ENCODE results near the gene CD2. TPM values are rescaled to one million over a fixed set of nuclear protein-coding genes. Genes with fewer than 3 reads are reported as not detected.

Gene CD2
- total RNA-seq, 4 donors from 2014 or later, result 5.0 to 8.7 (median 6.3) TPM; not detected in 1

DNA sequence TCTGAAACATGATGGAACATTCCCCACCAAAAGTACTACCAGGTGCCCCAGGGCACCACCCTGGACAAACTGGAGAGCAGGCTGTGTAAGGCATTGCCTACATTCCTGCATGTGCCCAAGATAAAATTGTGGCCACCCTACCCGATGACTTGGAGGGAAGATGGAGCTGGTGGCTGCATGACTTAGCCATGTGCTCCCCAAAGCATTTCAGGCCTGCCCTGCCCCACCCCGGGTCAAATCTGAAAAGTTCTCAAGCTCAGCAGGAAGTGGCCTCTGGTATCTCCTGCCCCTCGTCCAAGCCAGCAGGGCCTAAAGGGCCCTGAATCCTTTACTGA, 8.5 kb downstream of the CD2 start:
- in situ Hi-C loops (cut with MboI; ENCODE audit: low pct_ligation_motif_present in 1 of 4, low pct_unique_long_range_greater_than_20kb in 1 of 4, low sequenced_read_pairs in 3 of 4), result no loop called here
- H3K36me3 ChIP-seq, result no peaks in the 10 kb centered on the region
- WGBS, 2 donors (ENCODE audit: low coverage in 1 of 2), result 72% methylated on average over 3 of the region's 3 CpGs; no CpG with 5 or more reads in 1 of the 2 donors
- no peaks in the 10 kb centered on the region for H3K9me3 ChIP-seq
- intact Hi-C loops (cut with DNase I; ENCODE audit: low total_unique reads), result no loop called here
- no peak for DNase-seq
- H3K27me3 ChIP-seq, result no peaks in the 10 kb centered on the region
- H3K27ac ChIP-seq, result peak overlapping the region; percentile 37 to 50 (median 42)
- TF ChIP-seq, protein P1, sequence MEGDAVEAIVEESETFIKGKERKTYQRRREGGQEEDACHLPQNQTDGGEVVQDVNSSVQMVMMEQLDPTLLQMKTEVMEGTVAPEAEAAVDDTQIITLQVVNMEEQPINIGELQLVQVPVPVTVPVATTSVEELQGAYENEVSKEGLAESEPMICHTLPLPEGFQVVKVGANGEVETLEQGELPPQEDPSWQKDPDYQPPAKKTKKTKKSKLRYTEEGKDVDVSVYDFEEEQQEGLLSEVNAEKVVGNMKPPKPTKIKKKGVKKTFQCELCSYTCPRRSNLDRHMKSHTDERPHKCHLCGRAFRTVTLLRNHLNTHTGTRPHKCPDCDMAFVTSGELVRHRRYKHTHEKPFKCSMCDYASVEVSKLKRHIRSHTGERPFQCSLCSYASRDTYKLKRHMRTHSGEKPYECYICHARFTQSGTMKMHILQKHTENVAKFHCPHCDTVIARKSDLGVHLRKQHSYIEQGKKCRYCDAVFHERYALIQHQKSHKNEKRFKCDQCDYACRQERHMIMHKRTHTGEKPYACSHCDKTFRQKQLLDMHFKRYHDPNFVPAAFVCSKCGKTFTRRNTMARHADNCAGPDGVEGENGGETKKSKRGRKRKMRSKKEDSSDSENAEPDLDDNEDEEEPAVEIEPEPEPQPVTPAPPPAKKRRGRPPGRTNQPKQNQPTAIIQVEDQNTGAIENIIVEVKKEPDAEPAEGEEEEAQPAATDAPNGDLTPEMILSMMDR (IDR thresholded peaks at IDR 0.05), result no peak
- no peak for TF ChIP-seq POLR2AphosphoS5 (IDR thresholded peaks at IDR 0.05)
- no peak for TF ChIP-seq EP300 (IDR thresholded peaks at IDR 0.05; ENCODE audit: low read depth)
- TF ChIP-seq POLR2A (IDR thresholded peaks at IDR 0.05), result no peak
- H3K4me3 ChIP-seq, result no peak overlapping the region
- peaks cover 0 to 9% (median 0%) of the 10 kb centered on the region in 4 donors for H3K4me1 ChIP-seq

DNA sequence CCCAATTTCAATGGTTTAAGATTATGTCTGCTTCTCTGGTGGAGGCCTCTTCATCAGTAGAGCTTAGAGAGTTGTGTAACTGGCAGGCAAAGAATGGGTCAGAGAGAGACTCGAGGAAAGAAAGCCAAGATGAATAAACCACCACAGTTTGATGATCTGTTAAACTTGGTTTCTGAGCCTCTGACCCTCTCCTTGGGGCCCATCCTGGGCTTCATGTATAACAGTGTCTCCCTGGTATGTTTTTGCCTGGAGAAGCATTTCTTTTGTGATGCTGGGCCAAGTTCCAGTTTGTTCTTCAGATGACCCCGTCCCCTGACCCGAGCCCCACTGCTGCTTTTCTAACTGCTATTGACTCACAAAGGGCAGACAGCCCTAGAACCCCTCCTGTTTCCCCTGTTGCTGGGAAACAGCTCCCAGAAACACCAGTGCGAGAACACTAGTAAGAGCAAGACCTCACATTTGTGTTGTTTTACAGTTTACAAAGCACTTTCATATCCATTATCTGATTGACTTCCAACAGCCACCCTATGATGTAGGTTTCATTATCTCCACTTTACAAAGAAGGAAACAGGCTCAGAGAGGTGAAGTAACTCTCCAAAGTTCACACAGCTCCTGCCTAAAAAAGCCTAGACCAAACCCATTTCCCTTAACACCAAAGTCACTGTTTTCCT, 9.0 kb downstream of the CD2 start:
- intact Hi-C loops (cut with DNase I; ENCODE audit: low total_unique reads), result no loop called here
- TF ChIP-seq POLR2AphosphoS5 (IDR thresholded peaks at IDR 0.05) (no peak), POLR2A (IDR thresholded peaks at IDR 0.05) (no peak), EP300 (IDR thresholded peaks at IDR 0.05; ENCODE audit: low read depth) (no peak)
- TF ChIP-seq, protein P1 (IDR thresholded peaks at IDR 0.05), result no peak
- DNase-seq, result no peak
- Histone ChIP-seq H3K27ac (peak overlapping the region; percentile 37 to 51 (median 46)), H3K9me3 (no peaks in the 10 kb centered on the region), H3K27me3 (no peaks in the 10 kb centered on the region), H3K36me3 (no peaks in the 10 kb centered on the region), H3K4me3 (no peak overlapping the region), H3K4me1 (peaks cover 0 to 9% (median 0%) of the 10 kb centered on the region in 4 donors)
- WGBS, 2 donors (ENCODE audit: low coverage in 1 of 2), result 58 to 71% methylated on average over 3 to 4 of the region's 4 CpGs
- in situ Hi-C loops (cut with MboI; ENCODE audit: low pct_ligation_motif_present in 1 of 4, low pct_unique_long_range_greater_than_20kb in 1 of 4, low sequenced_read_pairs in 3 of 4), result no loop called here

DNA sequence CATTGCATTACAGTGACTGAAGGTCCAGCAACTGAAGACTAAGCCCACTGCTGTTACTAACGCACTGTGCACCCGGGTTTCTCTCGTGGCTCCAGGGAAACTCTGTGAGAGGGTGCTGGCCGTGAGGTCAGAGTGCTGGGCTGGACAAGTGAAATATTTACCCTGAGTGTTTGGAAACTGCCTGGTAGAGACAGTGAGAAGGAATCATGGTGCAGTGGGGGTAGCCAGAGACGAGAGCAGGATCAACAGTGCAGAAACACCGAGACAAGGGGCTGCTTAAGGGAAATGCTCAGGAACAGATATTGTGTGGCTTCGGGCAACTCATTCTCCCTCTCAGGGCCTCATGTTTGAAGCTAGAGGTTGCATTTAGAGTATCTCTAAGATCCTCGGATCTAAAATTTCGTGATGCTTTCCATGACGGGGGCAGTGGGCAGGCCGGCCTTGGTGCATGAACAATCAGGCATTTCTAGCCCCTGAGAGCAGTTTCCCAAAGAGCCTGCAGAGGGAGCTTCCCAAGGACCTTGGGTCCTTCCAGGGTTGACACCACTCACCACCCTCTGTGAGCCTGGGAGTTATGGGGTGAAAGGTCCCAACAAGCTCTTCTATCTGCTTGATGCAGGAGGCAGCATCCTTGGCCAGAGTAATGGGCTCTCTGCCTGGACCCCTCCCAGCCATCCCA, 9.7 kb downstream of the CD2 start:
- peak; percentile 36 for DNase-seq
- Histone ChIP-seq H3K27me3 (no peaks in the 10 kb centered on the region), H3K36me3 (no peaks in the 10 kb centered on the region), H3K4me1 (peaks cover 0 to 9% (median 0%) of the 10 kb centered on the region in 4 donors), H3K4me3 (no peak overlapping the region), H3K27ac (peak overlapping the region; percentile 37 to 51 (median 46)), H3K9me3 (no peaks in the 10 kb centered on the region)
- TF ChIP-seq, protein P1 (IDR thresholded peaks at IDR 0.05), result peak; percentile 36 to 46 (median 40)
- TF ChIP-seq POLR2A (IDR thresholded peaks at IDR 0.05), result no peak
- in situ Hi-C loops (cut with MboI; ENCODE audit: low pct_ligation_motif_present in 1 of 4, low pct_unique_long_range_greater_than_20kb in 1 of 4, low sequenced_read_pairs in 3 of 4), result no loop called here
- intact Hi-C loops (cut with DNase I; ENCODE audit: low total_unique reads), result no loop called here
- 67 to 70% methylated on average over 3 to 11 of the region's 11 CpGs for WGBS, 2 donors (ENCODE audit: low coverage in 1 of 2)

DNA sequence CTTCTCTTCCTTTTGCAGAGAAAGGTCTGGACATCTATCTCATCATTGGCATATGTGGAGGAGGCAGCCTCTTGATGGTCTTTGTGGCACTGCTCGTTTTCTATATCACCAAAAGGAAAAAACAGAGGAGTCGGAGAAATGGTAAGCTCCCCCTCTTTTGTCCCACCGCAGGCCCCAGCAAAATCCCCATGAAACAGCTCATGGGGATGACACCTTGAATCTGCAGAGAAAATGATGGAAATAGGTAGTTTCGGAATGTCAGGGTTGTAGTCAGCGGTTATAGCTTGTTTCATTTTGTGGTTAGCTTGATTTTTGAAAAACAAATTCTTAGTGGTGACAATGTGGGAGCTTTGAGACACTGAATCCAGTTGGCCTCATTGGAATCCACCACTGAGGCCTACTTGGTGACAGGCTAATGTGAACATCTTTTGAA, 10.3 kb downstream of the CD2 start:
- no peak for DNase-seq
- WGBS, 2 donors (ENCODE audit: low coverage in 1 of 2), result 77% methylated on average over 5 of the region's 5 CpGs; no CpG with 5 or more reads in 1 of the 2 donors
- in situ Hi-C loops (cut with MboI; ENCODE audit: low pct_ligation_motif_present in 1 of 4, low pct_unique_long_range_greater_than_20kb in 1 of 4, low sequenced_read_pairs in 3 of 4) (no loop called here), intact Hi-C loops (cut with DNase I; ENCODE audit: low total_unique reads) (no loop called here)
- Histone ChIP-seq H3K4me3 (no peak overlapping the region), H3K9me3 (no peaks in the 10 kb centered on the region), H3K27ac (peak overlapping the region in 3 of 4 donors; percentile 41 to 51 (median 50)), H3K4me1 (peaks cover 0 to 9% (median 0%) of the 10 kb centered on the region in 4 donors), H3K27me3 (no peaks in the 10 kb centered on the region), H3K36me3 (no peaks in the 10 kb centered on the region)
- TF ChIP-seq POLR2AphosphoS5 (IDR thresholded peaks at IDR 0.05), result no peak
- TF ChIP-seq, protein P1 (IDR thresholded peaks at IDR 0.05), result peak in 1 of 5 experiments; percentile 5

All from transverse colon (tissue), 4 donors.